H1 (cell line): ENCODE results near the gene MMP19. TPM values are rescaled to one million over a fixed set of nuclear protein-coding genes. Genes with fewer than 3 reads are reported as not detected.

Source experiments
- CTCF ChIA-PET: fragments of 300-600 bp; sonication (Branson Sonifier 250); formaldehyde crosslinking; loops from one replicate; lab custom pipeline; 2021; ENCODE audit not compliant: partially characterized antibody; lab: Charles Lee
- POLR2A ChIA-PET: fragments of 300-600 bp; sonication (Branson Sonifier 250); formaldehyde crosslinking; loops from one replicate; lab custom pipeline; 2021; ENCODE audit warnings: inconsistent platforms; ENCODE audit not compliant: partially characterized antibody; lab: Charles Lee
- DNase-seq, 2 experiments: peaks; one replicate each; pipeline versions ENCODE4 v3.0.0 to v3.0.0-alpha.2; 2010 to 2022; ENCODE audit warnings: low spot score in 2 of 2, low read depth in 1 of 2, mixed read lengths in 1 of 2
- FAIRE-seq: peaks from 2 replicates; lab custom pipeline; 2011; peaks lifted over from hg19 to GRCh38; lab: Jason Lieb, UNC
- H2AFZ ChIP-seq: 2 replicates; pipeline ENCODE4 v1.8.1; 2012; ENCODE audit warnings: low read length, inconsistent platforms
- H2AK5ac ChIP-seq: 2 replicates; pipeline ENCODE4 v1.6.1; 2013; ENCODE audit warnings: low read depth, low read length
- H2BK120ac ChIP-seq: replicated peaks from 2 replicates; pipeline ENCODE3; 2013; ENCODE audit warnings: low read depth, low read length, inconsistent platforms
- H2BK12ac ChIP-seq: 2 replicates; pipeline ENCODE4 v1.6.1; 2013; ENCODE audit warnings: low read depth, low read length
- H2BK15ac ChIP-seq: 2 replicates; pipeline ENCODE4 v1.6.1; 2013; ENCODE audit warnings: low read length
- H2BK20ac ChIP-seq: 2 replicates; pipeline ENCODE4 v1.6.1; 2013; ENCODE audit warnings: low read length
- H2BK5ac ChIP-seq: 2 replicates; pipeline ENCODE4 v1.6.1; 2013; ENCODE audit warnings: low read depth, low read length
- H3K14ac ChIP-seq: 2 replicates; pipeline ENCODE4 v1.6.1; 2013; ENCODE audit warnings: inconsistent platforms; ENCODE audit not compliant: insufficient read length
- H3K18ac ChIP-seq: 2 replicates; pipeline ENCODE4 v1.6.1; 2013; ENCODE audit warnings: low read length; ENCODE audit errors: extremely low read depth
- H3K23ac ChIP-seq: 2 replicates; pipeline ENCODE4 v1.6.1; 2013; ENCODE audit warnings: inconsistent platforms; ENCODE audit not compliant: insufficient read length
- H3K23me2 ChIP-seq: 2 replicates; pipeline ENCODE4 v1.6.1; 2013; ENCODE audit warnings: low read depth, low read length
- H3K27ac ChIP-seq: 2 replicates; pipeline ENCODE4 v1.6.1; 2011; ENCODE audit warnings: low read depth, low read length, inconsistent platforms
- H3K27me3 ChIP-seq, 4 experiments: replicated peaks in 1 of 4; 1 replicate in 1 of 4; 2 replicates in 3 of 4; pipeline versions ENCODE4 v1.6.1 to v1.8.1; 2011 to 2013; ENCODE audit warnings: low read length in 3 of 4, mild to moderate bottlenecking in 3 of 4, inconsistent platforms in 2 of 4, mixed read lengths in 2 of 4, moderate library complexity in 1 of 4; ENCODE audit not compliant: control insufficient read depth in 3 of 4, insufficient read depth in 3 of 4; ENCODE audit errors: extremely low read depth in 1 of 4
- H3K36me3 ChIP-seq, 4 experiments: 2 replicates each; pipeline versions ENCODE4 v1.6.1 to v1.8.1; 2011 to 2013; ENCODE audit warnings: mild to moderate bottlenecking in 4 of 4, low read length in 3 of 4, moderate library complexity in 2 of 4, control low read depth in 1 of 4, inconsistent platforms in 1 of 4; ENCODE audit not compliant: insufficient read depth in 4 of 4, control insufficient read depth in 2 of 4
- H3K4ac ChIP-seq: replicated peaks from 2 replicates; pipeline ENCODE3; 2013; ENCODE audit warnings: low read length, low read depth, mixed read lengths, inconsistent platforms; ENCODE audit not compliant: insufficient read length
- H3K4me1 ChIP-seq, 4 experiments: replicated peaks in 1 of 4; 1 replicate in 1 of 4; 2 replicates in 3 of 4; pipeline versions ENCODE4 v1.6.1 to v1.8.1; 2011 to 2013; ENCODE audit warnings: low read length in 3 of 4, inconsistent platforms in 2 of 4, mixed read lengths in 1 of 4; ENCODE audit not compliant: insufficient read depth in 4 of 4, control insufficient read depth in 3 of 4
- H3K4me2 ChIP-seq, 2 experiments: 2 replicates each; pipeline versions ENCODE4 v1.6.1 to v1.8.1; 2011 to 2013; ENCODE audit warnings: low read depth in 2 of 2, low read length in 2 of 2, control low read depth in 1 of 2, inconsistent platforms in 1 of 2, mild to moderate bottlenecking in 1 of 2; ENCODE audit not compliant: insufficient read depth in 1 of 2
- H3K4me3 ChIP-seq, 4 experiments: fragments of 200-600, 300-600 bp in 1 of 4; sonication (generic), shearing (Covaris generic), sonication (Bioruptor Twin) in 1 of 4; 2 replicates each; pipeline versions ENCODE4 v1.5.1 to v1.8.1; 2011 to 2016; ENCODE audit warnings: low read length in 4 of 4, low read depth in 3 of 4, control low read depth in 2 of 4, inconsistent platforms in 2 of 4, mild to moderate bottlenecking in 2 of 4, mixed read lengths in 1 of 4, moderate library complexity in 1 of 4; ENCODE audit not compliant: insufficient read depth in 2 of 4; ENCODE audit errors: extremely low read depth in 1 of 4
- H3K56ac ChIP-seq: replicated peaks from 2 replicates; pipeline ENCODE3; 2013; ENCODE audit warnings: low read depth, mild to moderate bottlenecking, mixed read lengths, low read length, inconsistent platforms; ENCODE audit not compliant: insufficient read length
- H3K79me1 ChIP-seq: 2 replicates; pipeline ENCODE4 v1.6.1; 2013; ENCODE audit warnings: low read depth, low read length, control low read depth
- H3K79me2 ChIP-seq, 2 experiments: 2 replicates each; pipeline versions ENCODE4 v1.6.1 to v1.8.1; 2012 to 2013; ENCODE audit warnings: low read length in 2 of 2, mild to moderate bottlenecking in 2 of 2, inconsistent platforms in 1 of 2; ENCODE audit not compliant: insufficient read depth in 2 of 2, control insufficient read depth in 1 of 2
- H3K9ac ChIP-seq, 4 experiments: replicated peaks in 1 of 4; 1 replicate in 1 of 4; 2 replicates in 3 of 4; pipeline versions ENCODE4 v1.6.1 to v1.8.1; 2011 to 2013; ENCODE audit warnings: low read depth in 3 of 4, low read length in 3 of 4, control low read depth in 2 of 4, mild to moderate bottlenecking in 2 of 4, moderate library complexity in 2 of 4, inconsistent platforms in 1 of 4; ENCODE audit errors: extremely low read depth in 1 of 4
- H3K9me3 ChIP-seq, 2 experiments: 2 replicates each; pipeline versions ENCODE4 v1.6.1 to v1.8.1; 2012 to 2013; ENCODE audit warnings: mild to moderate bottlenecking in 2 of 2, moderate library complexity in 2 of 2, control low read depth in 1 of 2, inconsistent platforms in 1 of 2, low read depth in 1 of 2, low read length in 1 of 2, mixed read lengths in 1 of 2; ENCODE audit not compliant: insufficient read depth in 2 of 2
- H4K20me1 ChIP-seq, 2 experiments: replicated peaks in 1 of 2; 2 replicates each; pipeline versions ENCODE3 to v1.8.1; 2011 to 2013; ENCODE audit warnings: inconsistent platforms in 2 of 2, low read length in 2 of 2, mild to moderate bottlenecking in 1 of 2; ENCODE audit not compliant: insufficient read depth in 2 of 2, control insufficient read depth in 1 of 2
- H4K5ac ChIP-seq: 2 replicates; pipeline ENCODE4 v1.6.1; 2013; ENCODE audit warnings: low read length, low read depth, mixed read lengths, inconsistent platforms; ENCODE audit not compliant: insufficient read length
- H4K8ac ChIP-seq: 2 replicates; pipeline ENCODE4 v1.8.0; 2013; ENCODE audit warnings: mild to moderate bottlenecking, moderate library complexity, low read length, inconsistent platforms; ENCODE audit not compliant: insufficient read depth; ENCODE audit errors: extremely low read depth
- H4K91ac ChIP-seq: replicated peaks from 2 replicates; pipeline ENCODE3; 2013; ENCODE audit warnings: low read length, mixed read lengths, inconsistent platforms; ENCODE audit not compliant: insufficient read length
- CBX5 ChIP-seq: fragments of 300-800, 300-1000 bp; sonication (generic); IDR thresholded peaks from 2 replicates; pipeline ENCODE4 v1.7.1; 2016; ENCODE audit warnings: antibody characterized with exemption, low read length, low read depth
- CHD1 ChIP-seq: IDR thresholded peaks from 2 replicates; pipeline ENCODE4 v1.6.1; 2012; ENCODE audit warnings: low read depth, low read length, improper control_type of control experiment
- EZH2 ChIP-seq: fragments of 200-600 bp; sonication (generic); IDR thresholded peaks from 2 replicates; pipeline ENCODE4 v1.7.1; 2012; ENCODE audit warnings: low read depth, mild to moderate bottlenecking, moderate library complexity, low read length, inconsistent platforms; ENCODE audit not compliant: severe bottlenecking
- MAX ChIP-seq: IDR thresholded peaks from 2 replicates; pipeline ENCODE4 v1.6.1; 2012; ENCODE audit warnings: inconsistent platforms
- RAD21 ChIP-seq, 2 experiments: IDR thresholded peaks in 1 of 2; conservative IDR thresholded peaks in 1 of 2; 2 replicates each; pipeline ENCODE4 v1.6.1; 2011; ENCODE audit warnings: low read depth in 2 of 2, low read length in 2 of 2, improper control_type of control experiment in 1 of 2, inconsistent platforms in 1 of 2, mild to moderate bottlenecking in 1 of 2, moderate library complexity in 1 of 2
- RFX5 ChIP-seq: IDR thresholded peaks from 2 replicates; pipeline ENCODE4 v1.6.1; 2011; ENCODE audit warnings: low read depth, low read length, improper control_type of control experiment, borderline replicate concordance
- SP1 ChIP-seq: IDR thresholded peaks from 2 replicates; pipeline ENCODE4 v1.6.1; 2011; ENCODE audit warnings: low read depth, low read length
- TCF12 ChIP-seq: IDR thresholded peaks from 2 replicates; pipeline ENCODE4 v1.6.1; 2011; ENCODE audit warnings: low read depth, mild to moderate bottlenecking, low read length
- WGBS, 2 experiments: shearing (Covaris generic) in 1 of 2; methylation state at CpG; one replicate each; pipeline versions ENCODE4 v1.1.6 to v1.1.7; 2013 to 2015; ENCODE audit warnings: low lambda C conversion rate in 2 of 2, mixed read lengths in 2 of 2, inconsistent platforms in 1 of 2, low coverage in 1 of 2, missing lambda C conversion rate in 1 of 2; ENCODE audit not compliant: insufficient replicate concordance in 2 of 2, insufficient coverage in 1 of 2, insufficient read length in 1 of 2; ENCODE audit errors: extremely low coverage in 1 of 2, missing lambda C conversion rate in 1 of 2; 5-methylcytosine and 5-hydroxymethylcytosine counted together
- polyA plus RNA-seq, 7 experiments: library from polyadenylated mRNA; depleted of rRNA in 3 of 7; stranded (reverse) in 5 of 7; unstranded in 2 of 7; fragments of >200 nt in 5 of 7; fragments of 200-250 nt in 2 of 7; gene quantifications; 1 replicate in 5 of 7; 2 replicates in 1 of 7; 4 replicates in 1 of 7; pipeline versions ENCODE4 v1.2.1 to v1.2.3, GENCODE V29; 2011 to 2013; ENCODE audit warnings: missing spikeins in 2 of 7, mixed read lengths in 2 of 7
- total RNA-seq: library from RNA; stranded (reverse); fragmentation: NEBNext Ultra II Directional; extraction: Animal tissue kit (Norgen Biotek cat#: 25700); gene quantifications from 2 replicates; pipeline ENCODE4 v1.2.1, GENCODE V29; 2021
- TF ChIP-seq, protein P1 (sequence below), 3 experiments: IDR thresholded peaks; 1 replicate in 2 of 3; 2 replicates in 1 of 3; pipeline versions ENCODE4 v1.5.1 to v1.6.1; 2011; ENCODE audit warnings: low read length in 3 of 3, mild to moderate bottlenecking in 3 of 3, inconsistent platforms in 2 of 3, low read depth in 1 of 3, moderate library complexity in 1 of 3; ENCODE audit not compliant: insufficient read depth in 1 of 3; ENCODE audit errors: control extremely low read depth in 1 of 3

Gene MMP19
- total and polyA plus RNA-seq, 2 of the 8 experiments (the other 6 are each of a cell fraction or from before 2014, with no cell fraction given) = 2.7 to 3.3 TPM

DNA sequence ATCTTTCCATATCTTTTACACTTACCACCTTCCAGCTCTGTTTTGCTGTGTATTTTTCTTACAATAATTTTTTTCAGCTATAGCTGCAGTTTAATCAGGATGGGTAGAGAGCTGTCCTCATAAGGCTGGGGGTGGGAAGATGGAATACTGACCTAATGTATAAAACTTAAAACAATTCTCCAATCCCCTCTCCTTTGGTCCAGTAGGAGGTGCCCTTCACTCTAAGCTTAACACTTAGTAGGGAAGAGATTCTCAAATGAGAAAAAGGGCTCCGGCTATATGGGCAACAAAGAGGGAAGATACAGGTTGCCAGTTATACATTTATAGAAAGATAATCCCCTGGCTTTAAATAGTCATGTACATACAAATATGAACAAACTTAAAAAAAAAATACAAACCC, 22.1 kb downstream of the MMP19 start:
- peaks cover 11 to 40% of the 10 kb centered on the region in 2 experiments for H3K79me2 ChIP-seq
- no peak overlapping the region for H2BK5ac ChIP-seq
- H3K18ac ChIP-seq = no peak overlapping the region
- no peak overlapping the region for H2BK120ac ChIP-seq
- peaks cover 3 to 5% (median 4%) of the 10 kb centered on the region in 4 experiments; a peak in 6 of 7 replicates for H3K4me1 ChIP-seq
- no peak overlapping the region for H3K27ac ChIP-seq
- TF ChIP-seq SP1 (no peak), CHD1 (no peak), TCF12 (no peak), RFX5 (no peak), CBX5 (no peak), RAD21 (IDR thresholded peaks at IDR 0.05 in 1 of 2, conservative IDR thresholded peaks at IDR 0.05 in 1 of 2; ENCODE audit: low read depth in 2 of 2, low read length in 2 of 2) (peak; percentile 33 to 46; a peak in 3 of 4 replicates), MAX (no peak), EZH2 (no peak)
- TF ChIP-seq, protein P1, sequence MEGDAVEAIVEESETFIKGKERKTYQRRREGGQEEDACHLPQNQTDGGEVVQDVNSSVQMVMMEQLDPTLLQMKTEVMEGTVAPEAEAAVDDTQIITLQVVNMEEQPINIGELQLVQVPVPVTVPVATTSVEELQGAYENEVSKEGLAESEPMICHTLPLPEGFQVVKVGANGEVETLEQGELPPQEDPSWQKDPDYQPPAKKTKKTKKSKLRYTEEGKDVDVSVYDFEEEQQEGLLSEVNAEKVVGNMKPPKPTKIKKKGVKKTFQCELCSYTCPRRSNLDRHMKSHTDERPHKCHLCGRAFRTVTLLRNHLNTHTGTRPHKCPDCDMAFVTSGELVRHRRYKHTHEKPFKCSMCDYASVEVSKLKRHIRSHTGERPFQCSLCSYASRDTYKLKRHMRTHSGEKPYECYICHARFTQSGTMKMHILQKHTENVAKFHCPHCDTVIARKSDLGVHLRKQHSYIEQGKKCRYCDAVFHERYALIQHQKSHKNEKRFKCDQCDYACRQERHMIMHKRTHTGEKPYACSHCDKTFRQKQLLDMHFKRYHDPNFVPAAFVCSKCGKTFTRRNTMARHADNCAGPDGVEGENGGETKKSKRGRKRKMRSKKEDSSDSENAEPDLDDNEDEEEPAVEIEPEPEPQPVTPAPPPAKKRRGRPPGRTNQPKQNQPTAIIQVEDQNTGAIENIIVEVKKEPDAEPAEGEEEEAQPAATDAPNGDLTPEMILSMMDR (IDR thresholded peaks at IDR 0.05; ENCODE audit: control extremely low read depth in 1 of 3, insufficient read depth in 1 of 3, low read depth in 1 of 3, low read length in 3 of 3) = peak in 2 of 3 experiments; percentile 25 to 37; a peak in 2 of 4 replicates
- no peak overlapping the region for H2AFZ ChIP-seq
- H2AK5ac ChIP-seq = no peak overlapping the region
- H3K23ac ChIP-seq = no peak overlapping the region
- H3K9me3 ChIP-seq = no peaks in the 10 kb centered on the region; a peak in 1 of 4 replicates
- H3K36me3 ChIP-seq = peaks cover 8 to 43% (median 33%) of the 10 kb centered on the region in 4 experiments
- H3K4ac ChIP-seq = no peak overlapping the region
- H3K4me3 ChIP-seq = no peak overlapping the region
- no peak overlapping the region for H4K5ac ChIP-seq
- no peak overlapping the region for H2BK20ac ChIP-seq
- 100% methylated on average over 1 of the region's 1 CpG; no CpG with 5 or more reads in 1 of the 2 experiments for WGBS, 2 experiments
- no peak overlapping the region for H3K4me2 ChIP-seq
- no peaks in the 10 kb centered on the region; the same call in 1 of the 2 replicates for H3K23me2 ChIP-seq
- H3K14ac ChIP-seq = no peak overlapping the region
- no peak overlapping the region for H4K8ac ChIP-seq
- DNase-seq (no peak), FAIRE-seq (no peak)
- H4K20me1 ChIP-seq = peaks cover 7 to 15% of the 10 kb centered on the region in 2 experiments
- no peak overlapping the region for H4K91ac ChIP-seq
- no peak overlapping the region for H3K56ac ChIP-seq
- ChIA-PET POLR2A (interaction anchor here (0.6 to 12.7 kb wide), 7 partner anchors 11 to 296 kb away, joined by 3 to 133 read pairs (median 11); partner anchors contain the start of genes DNAJC14, MMP19, PYM1 and RPL41), CTCF (interaction anchor here (0.6 to 18.0 kb wide), 23 partner anchors 10 to 164 kb away, joined by 3 to 224 read pairs (median 5); partner anchors contain the start of genes BLOC1S1, DGKA, DNAJC14 and GDF11)
- no peak overlapping the region for H2BK12ac ChIP-seq
- peaks cover 4% of the 10 kb centered on the region; the same call in 1 of the 2 replicates for H3K79me1 ChIP-seq
- no peak overlapping the region for H3K9ac ChIP-seq
- H3K27me3 ChIP-seq = no peaks in the 10 kb centered on the region
- no peak overlapping the region for H2BK15ac ChIP-seq
